Ramos (cell line): Measurements from ENCODE around the gene PHF12.

Experiments
- in situ Hi-C: fragments of 300-500 bp; cut with MboI; formaldehyde crosslinking; loops from one replicate; pipeline ENCODE4 v1.14.3; 2022; ENCODE audit warnings: low sequenced_read_pairs; ENCODE audit not compliant: unreplicated experiment

PHF12 gene

DNA sequence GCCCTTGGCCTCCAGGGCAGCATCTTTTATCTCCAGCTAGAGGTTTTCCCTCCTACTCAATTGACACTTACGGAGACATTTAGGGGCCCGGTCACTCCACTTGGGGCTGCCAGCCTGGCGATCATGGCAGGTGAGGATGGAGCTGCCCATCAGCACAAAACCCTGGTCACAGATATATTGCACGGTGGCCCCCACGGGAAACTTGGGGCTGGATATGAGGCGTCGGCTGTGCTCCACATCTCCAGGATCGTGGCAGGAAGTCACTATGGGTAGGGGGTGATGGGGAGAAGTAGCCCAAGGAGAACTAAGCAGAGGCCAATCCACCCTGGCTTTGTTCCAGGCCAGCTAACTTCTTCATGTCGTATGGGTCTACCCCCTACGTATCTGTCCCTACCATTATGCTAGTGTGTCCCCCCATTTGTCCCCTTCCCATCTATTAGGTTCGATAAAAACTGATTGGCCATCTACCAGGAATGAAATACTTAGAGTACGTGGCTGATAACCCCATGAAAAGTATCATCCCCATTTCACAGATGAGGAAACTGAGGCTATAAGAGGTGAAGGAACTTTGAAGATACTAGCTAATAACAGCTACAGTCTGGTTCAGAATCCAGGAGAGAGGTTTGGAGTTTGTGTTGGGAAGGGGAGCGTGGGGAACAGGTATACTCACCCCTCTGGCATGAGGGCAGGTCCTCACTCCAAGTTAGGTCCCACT is 6.1 kb upstream of the PHF12 start:
- in situ Hi-C loops = no loop called here

DNA sequence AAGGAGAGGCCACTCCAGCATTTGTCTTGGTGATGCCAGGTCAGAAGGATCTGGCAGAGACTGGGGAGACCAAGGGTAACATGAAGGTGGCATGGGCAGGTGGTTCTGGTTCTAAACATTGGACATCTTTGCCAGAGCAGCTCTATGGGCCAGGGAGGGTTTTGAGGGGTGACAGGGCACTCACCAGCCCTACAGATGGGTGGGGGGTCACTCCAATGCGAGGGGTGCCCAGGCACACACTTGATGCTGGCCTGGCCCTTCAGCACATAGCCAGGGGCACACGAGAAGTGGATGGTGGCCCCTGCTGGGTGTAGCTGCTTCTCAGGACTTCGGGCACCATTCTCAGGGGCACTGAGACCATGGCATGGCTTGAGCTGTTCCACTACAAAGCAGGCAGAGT is 5.5 kb upstream of the PHF12 start:
- in situ Hi-C loops = no loop called here

DNA sequence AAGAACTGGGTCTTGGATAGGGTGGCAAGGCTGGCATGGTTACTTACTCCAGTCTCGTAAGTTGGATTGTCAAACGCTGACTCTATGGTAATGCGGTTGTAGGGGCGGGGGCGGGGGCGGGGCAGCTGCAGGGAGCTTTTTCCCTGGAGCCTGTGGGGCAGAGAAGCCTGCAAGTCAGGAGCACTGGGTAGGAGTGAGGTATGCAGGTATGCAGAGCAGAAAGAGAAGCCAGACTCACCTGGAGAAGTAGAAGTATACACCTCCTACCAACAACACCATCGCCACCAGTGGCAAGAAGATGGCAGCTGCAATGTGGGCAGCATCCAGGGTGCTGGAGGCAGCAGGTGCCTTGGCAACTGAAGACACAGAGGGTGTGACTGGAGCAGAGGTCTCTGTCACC is 4.8 kb upstream of the PHF12 start:
- in situ Hi-C loops = no loop called here

GRCh38 chr17:28955408-28955807 is 4.1 kb upstream of the PHF12 start:
- in situ Hi-C loops = no loop called here

GRCh38 chr17:28954886-28955285 is 3.6 kb upstream of the PHF12 start:
- in situ Hi-C loops = no loop called here

GRCh38 chr17:28953444-28954118 is 2.3 kb upstream of the PHF12 start:
- in situ Hi-C loops = no loop called here

- in situ Hi-C loops = no loop called here
Measured at GRCh38 chr17:28951991-28952975, 965 bp upstream of the PHF12 start.

- in situ Hi-C loops = no loop called here
Measured at GRCh38 chr17:28950752-28951427, 428 bp downstream of the PHF12 start.

DNA sequence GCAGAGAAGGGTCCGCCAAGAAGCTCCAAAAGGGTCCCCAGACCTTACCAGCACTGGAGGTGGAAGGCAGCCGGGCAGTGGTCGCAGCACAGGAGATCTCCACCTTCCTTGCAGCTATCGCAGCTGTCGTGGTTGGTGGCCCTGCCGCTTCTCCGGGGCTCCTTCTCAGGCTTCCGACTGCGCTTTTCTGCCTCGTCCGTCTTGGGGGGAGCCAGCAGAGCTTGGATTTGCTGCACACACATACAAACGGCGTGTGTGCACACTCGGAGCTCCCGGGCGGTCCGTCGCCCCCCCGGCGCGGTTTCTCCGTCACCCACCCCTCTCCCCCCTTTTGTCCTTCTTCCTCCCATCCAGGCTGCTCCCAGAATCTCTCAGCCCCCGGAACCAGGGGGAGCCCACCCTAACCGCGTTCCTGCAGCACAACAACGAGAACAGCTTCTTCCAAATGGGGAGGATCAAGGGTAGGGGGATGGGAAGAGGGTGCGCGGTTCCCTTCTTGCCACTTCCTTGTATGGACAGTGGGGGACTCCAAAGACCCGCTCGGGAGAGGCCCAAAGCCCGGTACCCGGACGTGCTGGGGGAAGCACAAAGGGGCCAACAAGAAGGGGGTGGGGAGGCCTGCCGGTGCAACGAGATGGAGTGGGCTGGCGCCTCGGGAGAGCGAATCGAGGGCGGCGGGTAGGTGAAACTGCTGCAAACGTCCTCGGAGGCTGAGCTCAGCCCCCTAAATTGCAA is 1.1 kb downstream of the PHF12 start:
- in situ Hi-C loops = no loop called here

GRCh38 chr17:28949185-28950016 is 1.9 kb downstream of the PHF12 start:
- in situ Hi-C loops = loop anchor here (5.0 to 25.0 kb wide), 2 partner anchors 37 to 587 kb away; partner anchors contain the start of genes POLDIP2, SARM1, SEBOX and VTN

GRCh38 chr17:28948873-28949184 is 2.5 kb downstream of the PHF12 start:
- in situ Hi-C loops = loop anchor here (5.0 to 25.0 kb wide), 2 partner anchors 37 to 587 kb away; partner anchors contain the start of genes POLDIP2, SARM1, SEBOX and VTN

DNA sequence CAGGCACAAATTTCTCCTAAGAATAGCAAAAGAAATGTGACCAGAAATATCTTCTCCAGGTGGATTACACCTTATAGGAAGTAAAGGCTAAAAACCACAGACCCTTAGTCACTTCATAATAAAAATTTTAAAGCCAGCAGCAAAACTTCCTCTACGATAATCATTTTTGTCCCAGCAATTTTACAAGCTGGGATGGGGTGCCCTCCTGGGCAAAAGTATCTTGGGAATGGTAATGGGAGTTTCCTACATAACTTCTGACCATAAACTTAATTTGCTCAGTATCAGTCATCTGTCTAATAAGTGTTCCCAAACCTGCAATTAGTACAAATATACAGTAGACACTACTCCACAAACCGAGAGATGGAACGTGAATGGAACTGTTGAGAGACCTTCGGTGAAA is 3.0 kb downstream of the PHF12 start:
- in situ Hi-C loops = loop anchor here (5.0 to 25.0 kb wide), 2 partner anchors 36 to 586 kb away; partner anchors contain the start of genes POLDIP2, SARM1, SEBOX and VTN

DNA sequence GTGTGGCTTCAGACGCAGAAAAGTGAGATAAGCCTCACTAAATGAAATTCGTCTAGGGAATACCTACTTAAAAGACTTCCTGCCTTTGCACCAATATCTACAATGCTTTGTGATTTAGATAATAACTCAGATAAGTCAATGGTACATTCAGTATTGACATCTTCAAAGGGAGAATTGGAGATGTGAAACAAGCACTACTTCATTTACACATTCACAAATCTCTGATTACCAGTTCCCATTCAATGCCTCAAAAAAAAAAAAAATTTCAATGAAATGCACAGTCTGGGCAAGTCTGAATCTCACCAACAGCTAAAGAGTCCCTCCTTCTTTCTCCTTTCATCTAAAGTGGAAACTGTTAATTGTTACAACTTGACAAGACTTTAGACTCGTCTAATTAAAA is 3.7 kb downstream of the PHF12 start:
- in situ Hi-C loops = loop anchor here (5.0 to 25.0 kb wide), 2 partner anchors 35 to 585 kb away; partner anchors contain the start of genes POLDIP2, SARM1, SEBOX and VTN

DNA sequence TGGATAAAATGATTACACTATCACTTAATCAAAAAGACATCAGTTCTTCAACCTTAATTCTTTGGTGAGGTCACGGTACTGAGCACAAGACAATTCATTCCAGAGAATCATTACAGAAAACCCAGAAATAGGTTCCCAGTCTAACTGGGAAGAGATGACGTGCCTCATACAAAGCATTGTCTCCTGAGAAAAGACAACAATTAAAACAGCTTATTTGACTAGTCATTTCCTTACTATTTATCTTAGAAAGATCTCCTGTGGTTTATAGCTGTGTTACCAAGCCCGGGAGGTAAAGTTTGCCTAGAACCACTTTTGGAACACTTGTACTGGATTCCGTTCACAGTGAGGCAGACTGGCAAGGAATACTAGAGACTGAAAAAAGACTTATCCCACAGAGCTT is 5.1 kb downstream of the PHF12 start:
- in situ Hi-C loops = loop anchor here (5.0 to 25.0 kb wide), 2 partner anchors 34 to 584 kb away; partner anchors contain the start of genes POLDIP2, SARM1, SEBOX and VTN

DNA sequence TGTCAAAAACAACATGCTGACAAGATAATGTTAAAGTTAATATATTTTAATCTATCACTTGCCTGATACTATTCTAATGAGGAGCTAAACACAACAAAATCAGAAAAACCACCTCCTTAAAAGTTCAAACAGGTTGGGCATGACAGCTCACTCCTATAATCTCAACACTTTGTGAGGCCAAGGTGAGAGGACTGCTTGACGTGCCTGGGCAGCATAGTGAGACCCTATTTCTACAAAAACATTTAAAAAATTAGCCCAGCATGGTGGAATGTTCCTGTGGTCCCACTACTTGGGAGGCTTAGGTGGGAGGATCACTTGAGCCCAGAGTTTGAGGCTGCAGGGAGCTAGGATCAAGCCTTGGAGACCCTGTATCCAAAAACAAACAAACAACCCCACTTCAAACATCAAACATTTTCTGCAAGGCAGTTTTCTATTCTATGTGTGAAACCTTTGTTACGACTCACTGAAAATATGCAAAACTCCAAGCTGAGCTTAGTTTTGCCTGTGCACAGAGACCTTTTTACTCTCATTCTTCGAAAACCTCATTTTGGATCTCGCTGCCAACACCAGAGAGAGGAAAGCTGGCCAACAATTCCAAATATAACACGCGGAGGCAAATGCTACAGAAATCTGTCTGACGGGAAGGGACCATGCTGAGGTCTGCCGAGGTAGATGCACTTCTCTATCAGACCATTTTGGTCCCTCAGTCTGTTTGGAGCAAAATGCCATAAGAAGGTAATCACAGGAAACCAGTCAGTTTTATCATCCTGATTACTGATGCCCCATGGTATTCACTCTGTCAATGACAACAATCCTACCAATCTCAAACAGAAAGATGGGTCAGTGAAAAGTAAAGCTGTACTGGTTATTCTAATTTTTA is 6.2 kb downstream of the PHF12 start:
- in situ Hi-C loops = loop anchor here (5.0 to 25.0 kb wide), 2 partner anchors 33 to 583 kb away; partner anchors contain the start of genes POLDIP2, SARM1, SEBOX and VTN

GRCh38 chr17:28944343-28944742 is 7.0 kb downstream of the PHF12 start:
- in situ Hi-C loops = loop anchor here (25.0 kb wide), 1 partner anchor 582 kb away; the partner anchor contains the start of genes POLDIP2, SARM1, SEBOX and VTN

- in situ Hi-C loops = loop anchor here (25.0 kb wide), 1 partner anchor 581 kb away; the partner anchor contains the start of genes POLDIP2, SARM1, SEBOX and VTN
Measured at GRCh38 chr17:28942925-28943324, 8.4 kb downstream of the PHF12 start.
